GM12878 (cell line): ENCODE results near the gene CPA4. TPM values are rescaled to one million over a fixed set of nuclear protein-coding genes. Genes with fewer than 3 reads are reported as not detected.

Experiments
- ATAC-seq: fragments of 200-7000 bp; cut with Tn5 transposase; 3 replicates; pipeline ENCODE4 v1.9.1; 2020; ENCODE audit warnings: mild to moderate bottlenecking, moderate library complexity
- BruUV-seq: library from RNA; stranded (reverse); fragments of 400-500 nt; replicated peaks from 2 replicates; lab custom pipeline; 2021; lab: Mats Ljungman, UMichigan
- CTCF ChIA-PET: fragments of 300-600 bp; sonication (Branson Sonifier 250); formaldehyde crosslinking; extraction: SDS; loops from one replicate; lab custom pipeline; 2021; ENCODE audit warnings: inconsistent platforms; lab: Yijun Ruan, JAX
- POLR2A ChIA-PET: fragments of 350-600 bp; formaldehyde crosslinking; extraction: SDS; loops from one replicate; lab custom pipeline; 2021; ENCODE audit warnings: inconsistent platforms; lab: Charles Lee
- RAD21 ChIA-PET: fragments of 300-600 bp; sonication (Branson Sonifier 250); formaldehyde crosslinking; loops from one replicate; lab custom pipeline; 2023; ENCODE audit warnings: antibody characterized with exemption; ENCODE audit not compliant: unreplicated experiment; lab: Charles Lee
- SMC1A ChIA-PET: fragments of 300-600 bp; sonication (Branson Sonifier 250); formaldehyde crosslinking; loops from one replicate; lab custom pipeline; 2023; ENCODE audit not compliant: unreplicated experiment, uncharacterized antibody; lab: Charles Lee
- DNase-seq: peaks from one replicate; pipeline ENCODE4 v3.0.0-alpha.2; 2011; ENCODE audit warnings: low read depth, low spot score
- FAIRE-seq: peaks from 3 replicates; lab custom pipeline; 2011; peaks lifted over from hg19 to GRCh38; lab: Jason Lieb, UNC
- H2AFZ ChIP-seq: 2 replicates; pipeline ENCODE4 v1.6.0; 2011; ENCODE audit warnings: low read depth, low read length, control low read depth; ENCODE audit not compliant: control insufficient read depth
- H3K27ac ChIP-seq: 2 replicates; pipeline ENCODE4 v1.5.1; 2011; ENCODE audit warnings: control low read depth; ENCODE audit not compliant: control insufficient read depth, insufficient read depth
- H3K27me3 ChIP-seq, 2 experiments: replicated peaks in 1 of 2; 2 replicates each; pipeline versions ENCODE4 v1.6.0 to v1.6.1; 2011; ENCODE audit warnings: low read length in 1 of 2; ENCODE audit not compliant: control insufficient read depth in 2 of 2, insufficient read depth in 2 of 2
- H3K36me3 ChIP-seq, 2 experiments: 2 replicates each; pipeline ENCODE4 v1.5.1; 2011; ENCODE audit warnings: low read length in 1 of 2; ENCODE audit not compliant: control insufficient read depth in 2 of 2, insufficient read depth in 2 of 2
- H3K4me1 ChIP-seq: 2 replicates; pipeline ENCODE4 v1.6.1; 2011; ENCODE audit warnings: mild to moderate bottlenecking, low read length, moderate library complexity, mixed read lengths; ENCODE audit not compliant: control insufficient read depth, insufficient read depth
- H3K4me2 ChIP-seq: 2 replicates; pipeline ENCODE4 v1.6.0; 2011; ENCODE audit warnings: control low read depth; ENCODE audit not compliant: control insufficient read depth, insufficient read depth
- H3K4me3 ChIP-seq: fragments of 200-600 bp; sonication (generic); 2 replicates; pipeline ENCODE4 v1.5.1; 2016
- H3K79me2 ChIP-seq: 2 replicates; pipeline ENCODE4 v1.6.0; 2011; ENCODE audit warnings: low read length; ENCODE audit not compliant: control insufficient read depth, insufficient read depth
- H3K9ac ChIP-seq: 2 replicates; pipeline ENCODE4 v1.8.0; 2011; ENCODE audit warnings: low read length, control low read depth, mixed read lengths; ENCODE audit not compliant: control insufficient read depth, insufficient read depth
- H3K9me3 ChIP-seq: replicated peaks from 3 replicates; pipeline ENCODE4 v1.5.1; 2011; ENCODE audit warnings: mild to moderate bottlenecking, low read length; ENCODE audit not compliant: control insufficient read depth, insufficient read depth
- H4K20me1 ChIP-seq: 2 replicates; pipeline ENCODE4 v1.6.0; 2011; ENCODE audit not compliant: control insufficient read depth, insufficient read depth
- ATF7 ChIP-seq: fragments of 450-650 bp; IDR thresholded peaks from 2 replicates; pipeline ENCODE4 v1.6.1; 2016; ENCODE audit warnings: low read depth, mild to moderate bottlenecking
- CREB1 ChIP-seq: IDR thresholded peaks from 2 replicates; pipeline ENCODE4 v1.6.1; 2012; ENCODE audit warnings: low read depth, mild to moderate bottlenecking, inconsistent platforms
- CREM ChIP-seq: IDR thresholded peaks from 2 replicates; pipeline ENCODE4 v1.6.1; 2014; ENCODE audit warnings: antibody characterized with exemption, low read depth
- MEF2B ChIP-seq: fragments of 450-650 bp; IDR thresholded peaks from 2 replicates; pipeline ENCODE4 v1.6.1; 2018; ENCODE audit warnings: mild to moderate bottlenecking, moderate library complexity; ENCODE audit not compliant: partially characterized antibody, poor library complexity, severe bottlenecking
- NR2C1 ChIP-seq: fragments of 450-650 bp; IDR thresholded peaks from 2 replicates; pipeline ENCODE4 v1.6.1; 2017; ENCODE audit warnings: antibody characterized with exemption, mild to moderate bottlenecking, moderate library complexity
- RUNX3 ChIP-seq: IDR thresholded peaks from 2 replicates; pipeline ENCODE4 v1.6.1; 2012; ENCODE audit warnings: low read length, inconsistent platforms
- SP1 ChIP-seq: IDR thresholded peaks from one replicate; pipeline ENCODE4 v1.6.1; 2011; ENCODE audit warnings: low read depth, low read length
- STAT3 ChIP-seq: IDR thresholded peaks from 2 replicates; pipeline ENCODE4 v1.6.1; 2011; ENCODE audit warnings: low read depth, low read length, improper control_type of control experiment
- YY1 ChIP-seq: IDR thresholded peaks from 2 replicates; pipeline ENCODE4 v1.6.1; 2011; ENCODE audit warnings: low read depth, mild to moderate bottlenecking, low read length
- WGBS: methylation state at CpG from one replicate; pipeline ENCODE4 v1.1.6; 2016; ENCODE audit warnings: low lambda C conversion rate; ENCODE audit not compliant: insufficient replicate concordance, insufficient coverage; ENCODE audit errors: missing lambda C conversion rate; 5-methylcytosine and 5-hydroxymethylcytosine counted together
- in situ Hi-C: fragments of 300-500 bp; cut with MboI; formaldehyde crosslinking; loops from 9 replicates; pipeline ENCODE4 v1.14.3; 2018; ENCODE audit warnings: mixed read lengths
- intact Hi-C: fragments of 100-400 bp; cut with micrococcal nuclease; formaldehyde crosslinking; loops from one replicate; pipeline ENCODE4 v1.14.2; 2022; ENCODE audit not compliant: unreplicated experiment
- polyA plus RNA-seq, 11 experiments: library from polyadenylated mRNA; depleted of rRNA in 4 of 11; unstranded in 6 of 11; stranded (reverse) in 5 of 11; fragments of >200 nt; fragmentation: Nextera tagmentation in 4 of 11; fragmentation: Illumina TruSeq in 1 of 11; extraction: Ambion mirVana in 4 of 11; extraction: Trizol in 1 of 11; gene quantifications; 1 replicate in 1 of 11; 2 replicates in 10 of 11; pipeline versions ENCODE4 v1.2.1 to v1.2.3, GENCODE V29; 2011 to 2016; ENCODE audit warnings: inconsistent platforms in 2 of 11, missing spikeins in 2 of 11, low read depth in 1 of 11
- total RNA-seq, 4 experiments: library from RNA; depleted of rRNA in 3 of 4; stranded (reverse); fragments of >200 nt in 3 of 4; fragmentation: Illumina TruSeq in 1 of 4; extraction: Trizol in 1 of 4; gene quantifications; 2 replicates each; pipeline versions ENCODE4 v1.2.1 to v1.2.3, GENCODE V29; 2013 to 2021
- TF ChIP-seq, protein P1 (sequence below): fragments of 450-650 bp; IDR thresholded peaks from 2 replicates; pipeline ENCODE4 v1.6.1; 2018; ENCODE audit warnings: borderline replicate concordance, mild to moderate bottlenecking; ENCODE audit not compliant: partially characterized antibody
- TF ChIP-seq, protein P2 (sequence below): fragments of 450-650 bp; IDR thresholded peaks from 2 replicates; pipeline ENCODE4 v1.6.1; 2017; ENCODE audit warnings: low read depth, mild to moderate bottlenecking, moderate library complexity
- TF ChIP-seq, protein P3 (sequence below): fragments of 450-650 bp; IDR thresholded peaks from 2 replicates; pipeline ENCODE4 v1.6.1; 2016; ENCODE audit warnings: mild to moderate bottlenecking, moderate library complexity, borderline replicate concordance

CPA4 gene
- total and polyA plus RNA-seq, 10 of the 15 experiments (the other 5 are each of a cell fraction or from before 2014, with no cell fraction given), result 0.05 to 0.35 (median 0.18) TPM; not detected in 1

DNA sequence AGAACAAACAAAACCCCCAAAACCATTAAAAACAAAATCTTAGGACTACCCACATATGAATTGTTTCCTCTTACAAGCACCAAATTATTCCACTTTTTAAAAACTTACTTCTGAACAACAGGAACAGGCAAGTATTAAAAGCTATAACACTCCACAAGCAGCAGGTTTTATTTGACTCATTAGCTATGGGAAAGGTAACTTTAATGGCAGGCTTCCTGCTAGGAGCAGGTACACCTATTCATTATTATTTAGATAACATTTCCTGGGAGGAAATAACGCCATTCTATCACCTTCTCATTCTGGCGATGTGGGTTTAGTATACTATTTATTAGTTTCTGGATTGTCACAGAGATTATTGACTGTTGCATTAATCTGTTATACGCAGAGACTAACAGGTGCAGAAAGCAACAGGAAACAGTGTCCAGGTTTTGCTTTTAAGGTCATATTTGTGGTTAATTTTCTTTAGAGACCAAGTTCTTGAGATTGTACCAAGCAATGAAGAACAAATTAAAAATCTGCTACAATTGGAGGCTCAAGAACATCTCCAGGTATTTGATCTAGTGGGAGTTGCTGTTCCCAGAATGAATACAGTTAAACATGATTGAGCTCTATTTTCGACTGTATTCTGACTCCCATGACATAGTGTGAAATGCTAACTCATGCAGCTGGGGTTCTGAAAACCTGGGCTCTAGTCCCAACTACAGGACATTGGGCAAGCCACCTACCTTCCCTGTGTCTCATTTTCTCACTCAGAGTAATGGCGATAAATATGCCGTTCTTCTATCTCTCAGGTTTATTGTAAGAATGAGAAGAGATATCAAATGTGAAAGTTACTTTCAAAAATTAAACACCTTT is 24.3 kb upstream of the CPA4 start (continued):
- TF ChIP-seq, protein P1, sequence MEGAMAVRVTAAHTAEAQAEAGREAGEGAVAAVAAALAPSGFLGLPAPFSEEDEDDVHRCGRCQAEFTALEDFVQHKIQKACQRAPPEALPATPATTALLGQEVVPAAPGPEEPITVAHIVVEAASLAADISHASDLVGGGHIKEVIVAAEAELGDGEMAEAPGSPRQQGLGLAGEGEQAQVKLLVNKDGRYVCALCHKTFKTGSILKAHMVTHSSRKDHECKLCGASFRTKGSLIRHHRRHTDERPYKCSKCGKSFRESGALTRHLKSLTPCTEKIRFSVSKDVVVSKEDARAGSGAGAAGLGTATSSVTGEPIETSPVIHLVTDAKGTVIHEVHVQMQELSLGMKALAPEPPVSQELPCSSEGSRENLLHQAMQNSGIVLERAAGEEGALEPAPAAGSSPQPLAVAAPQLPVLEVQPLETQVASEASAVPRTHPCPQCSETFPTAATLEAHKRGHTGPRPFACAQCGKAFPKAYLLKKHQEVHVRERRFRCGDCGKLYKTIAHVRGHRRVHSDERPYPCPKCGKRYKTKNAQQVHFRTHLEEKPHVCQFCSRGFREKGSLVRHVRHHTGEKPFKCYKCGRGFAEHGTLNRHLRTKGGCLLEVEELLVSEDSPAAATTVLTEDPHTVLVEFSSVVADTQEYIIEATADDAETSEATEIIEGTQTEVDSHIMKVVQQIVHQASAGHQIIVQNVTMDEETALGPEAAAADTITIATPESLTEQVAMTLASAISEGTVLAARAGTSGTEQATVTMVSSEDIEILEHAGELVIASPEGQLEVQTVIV, result no peak
- TF ChIP-seq RUNX3, result no peak

DNA sequence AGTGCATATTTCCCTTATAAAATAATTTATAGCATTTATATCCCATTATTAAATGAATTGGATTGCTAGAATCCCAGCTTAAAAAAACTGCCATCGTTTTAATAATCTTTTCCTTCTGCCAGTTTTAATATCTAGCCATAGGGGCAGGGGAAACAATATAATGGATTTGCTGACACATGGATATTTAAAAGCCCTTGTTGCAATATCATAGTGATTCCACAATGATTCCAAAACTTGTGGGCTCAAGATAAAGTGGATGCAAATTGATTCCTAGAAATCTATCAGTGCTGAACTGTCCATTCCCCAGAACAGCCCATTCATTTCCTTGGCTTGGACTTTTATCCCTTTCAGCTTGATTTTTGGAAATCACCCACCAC is 23.7 kb upstream of the CPA4 start:
- intact Hi-C loops, result no loop called here
- no peak overlapping the region for H3K27ac ChIP-seq
- DNase-seq, result no peak
- in situ Hi-C loops, result no loop called here
- TF ChIP-seq NR2C1 (no peak), STAT3 (no peak), SP1 (no peak), YY1 (no peak), CREM (no peak), MEF2B (no peak), ATF7 (no peak), CREB1 (no peak)
- TF ChIP-seq, protein P2, sequence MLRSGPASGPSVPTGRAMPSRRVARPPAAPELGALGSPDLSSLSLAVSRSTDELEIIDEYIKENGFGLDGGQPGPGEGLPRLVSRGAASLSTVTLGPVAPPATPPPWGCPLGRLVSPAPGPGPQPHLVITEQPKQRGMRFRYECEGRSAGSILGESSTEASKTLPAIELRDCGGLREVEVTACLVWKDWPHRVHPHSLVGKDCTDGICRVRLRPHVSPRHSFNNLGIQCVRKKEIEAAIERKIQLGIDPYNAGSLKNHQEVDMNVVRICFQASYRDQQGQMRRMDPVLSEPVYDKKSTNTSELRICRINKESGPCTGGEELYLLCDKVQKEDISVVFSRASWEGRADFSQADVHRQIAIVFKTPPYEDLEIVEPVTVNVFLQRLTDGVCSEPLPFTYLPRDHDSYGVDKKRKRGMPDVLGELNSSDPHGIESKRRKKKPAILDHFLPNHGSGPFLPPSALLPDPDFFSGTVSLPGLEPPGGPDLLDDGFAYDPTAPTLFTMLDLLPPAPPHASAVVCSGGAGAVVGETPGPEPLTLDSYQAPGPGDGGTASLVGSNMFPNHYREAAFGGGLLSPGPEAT, result no peak
- TF ChIP-seq, protein P3, sequence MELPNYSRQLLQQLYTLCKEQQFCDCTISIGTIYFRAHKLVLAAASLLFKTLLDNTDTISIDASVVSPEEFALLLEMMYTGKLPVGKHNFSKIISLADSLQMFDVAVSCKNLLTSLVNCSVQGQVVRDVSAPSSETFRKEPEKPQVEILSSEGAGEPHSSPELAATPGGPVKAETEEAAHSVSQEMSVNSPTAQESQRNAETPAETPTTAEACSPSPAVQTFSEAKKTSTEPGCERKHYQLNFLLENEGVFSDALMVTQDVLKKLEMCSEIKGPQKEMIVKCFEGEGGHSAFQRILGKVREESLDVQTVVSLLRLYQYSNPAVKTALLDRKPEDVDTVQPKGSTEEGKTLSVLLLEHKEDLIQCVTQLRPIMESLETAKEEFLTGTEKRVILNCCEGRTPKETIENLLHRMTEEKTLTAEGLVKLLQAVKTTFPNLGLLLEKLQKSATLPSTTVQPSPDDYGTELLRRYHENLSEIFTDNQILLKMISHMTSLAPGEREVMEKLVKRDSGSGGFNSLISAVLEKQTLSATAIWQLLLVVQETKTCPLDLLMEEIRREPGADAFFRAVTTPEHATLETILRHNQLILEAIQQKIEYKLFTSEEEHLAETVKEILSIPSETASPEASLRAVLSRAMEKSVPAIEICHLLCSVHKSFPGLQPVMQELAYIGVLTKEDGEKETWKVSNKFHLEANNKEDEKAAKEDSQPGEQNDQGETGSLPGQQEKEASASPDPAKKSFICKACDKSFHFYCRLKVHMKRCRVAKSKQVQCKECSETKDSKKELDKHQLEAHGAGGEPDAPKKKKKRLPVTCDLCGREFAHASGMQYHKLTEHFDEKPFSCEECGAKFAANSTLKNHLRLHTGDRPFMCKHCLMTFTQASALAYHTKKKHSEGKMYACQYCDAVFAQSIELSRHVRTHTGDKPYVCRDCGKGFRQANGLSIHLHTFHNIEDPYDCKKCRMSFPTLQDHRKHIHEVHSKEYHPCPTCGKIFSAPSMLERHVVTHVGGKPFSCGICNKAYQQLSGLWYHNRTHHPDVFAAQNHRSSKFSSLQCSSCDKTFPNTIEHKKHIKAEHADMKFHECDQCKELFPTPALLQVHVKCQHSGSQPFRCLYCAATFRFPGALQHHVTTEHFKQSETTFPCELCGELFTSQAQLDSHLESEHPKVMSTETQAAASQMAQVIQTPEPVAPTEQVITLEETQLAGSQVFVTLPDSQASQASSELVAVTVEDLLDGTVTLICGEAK, result no peak
- H3K4me1 ChIP-seq, result no peaks in the 10 kb centered on the region
- SMC1A ChIA-PET, result interaction anchor here (1.3 kb wide), 1 partner anchor 41 kb away, joined by 4 read pairs; no protein-coding TSS in a partner anchor
- H3K27me3 ChIP-seq, result no peaks in the 10 kb centered on the region
- no peak overlapping the region for H2AFZ ChIP-seq
- H4K20me1 ChIP-seq, result no peaks in the 10 kb centered on the region
- CTCF ChIA-PET, result interaction anchor here (1.3 kb wide), 1 partner anchor 15 kb away, joined by 4 read pairs; no protein-coding TSS in a partner anchor
- no peak overlapping the region for H3K4me3 ChIP-seq
- H3K79me2 ChIP-seq, result no peaks in the 10 kb centered on the region
- no peak overlapping the region for H3K4me2 ChIP-seq
- no peak overlapping the region for H3K9ac ChIP-seq
- BruUV-seq, result no TSS peak
- 82% methylated on average over 1 of the region's 1 CpG for WGBS
- RAD21 ChIA-PET, result no interaction called here
- H3K36me3 ChIP-seq, result no peaks in the 10 kb centered on the region
- FAIRE-seq, result no peak
- no peak for ATAC-seq
- POLR2A ChIA-PET, result no interaction called here
- H3K9me3 ChIP-seq, result no peaks in the 10 kb centered on the region
